ENCODE results near the gene SMAP2. TPM values are rescaled to one million over a fixed set of nuclear protein-coding genes. Genes with fewer than 3 reads are reported as not detected.
A peak's percentile ranks its signal among the peaks of the same experiment; 100 is the strongest.
"Not testable (repeated sequence)": the region's sequence is repeated elsewhere in the genome, so short reads cannot be mapped to it uniquely, and the experiment has no call there.

The SMAP2 gene
- total RNA-seq, 4 donors from 2014 or later = 14.9 to 121 (median 47.5) TPM

- DNase-seq (no peak), ATAC-seq (no peak)
- no peaks in the 10 kb centered on the region for H3K27me3 ChIP-seq
- H3K4me1 ChIP-seq = no peaks in the 10 kb centered on the region
- intact Hi-C loops (cut with DNase I; ENCODE audit: low total_unique reads) (loop anchor here (5.0 kb wide), 1 partner anchor 68 kb away; no protein-coding TSS in a partner anchor), in situ Hi-C loops (cut with MboI; ENCODE audit: low sequenced_read_pairs in 4 of 4) (loop anchor here (5.0 to 10.0 kb wide), 4 partner anchors 65 to 195 kb away; no protein-coding TSS in a partner anchor)
- TF ChIP-seq CTCF (IDR thresholded peaks at IDR 0.05 in 4 of 5, conservative IDR thresholded peaks at IDR 0.05 in 1 of 5) (no peak), POLR2A (IDR thresholded peaks at IDR 0.05) (no peak)
- H3K4me3 ChIP-seq = no peak overlapping the region
- no peaks in the 10 kb centered on the region for H3K36me3 ChIP-seq
- H3K9me3 ChIP-seq = no peaks in the 10 kb centered on the region
- no peak overlapping the region for H3K27ac ChIP-seq
These were observed 33.9 kb upstream of the SMAP2 start for GRCh38 chr1:40339420-40340323.

- Histone ChIP-seq H3K27ac (no peak overlapping the region), H3K4me1 (no peaks in the 10 kb centered on the region), H3K36me3 (no peaks in the 10 kb centered on the region), H3K9me3 (no peaks in the 10 kb centered on the region), H3K27me3 (no peaks in the 10 kb centered on the region), H3K4me3 (no peak overlapping the region)
- no peak for ATAC-seq
- in situ Hi-C loops (cut with MboI; ENCODE audit: low sequenced_read_pairs in 4 of 4) (loop anchor here in 1 of 4 donors (10.0 kb wide), 1 partner anchor 63 kb away; no protein-coding TSS in a partner anchor), intact Hi-C loops (cut with DNase I; ENCODE audit: low total_unique reads) (no loop called here)
- TF ChIP-seq CTCF (IDR thresholded peaks at IDR 0.05 in 4 of 5, conservative IDR thresholded peaks at IDR 0.05 in 1 of 5) = no peak
- TF ChIP-seq POLR2A (IDR thresholded peaks at IDR 0.05) = no peak
- DNase-seq = no peak
These were observed 31.8 kb upstream of the SMAP2 start for GRCh38 chr1:40341491-40342380.

- H3K4me3 ChIP-seq; intact Hi-C loops (cut with DNase I; ENCODE audit: low total_unique reads); H3K27ac ChIP-seq; H3K27me3 ChIP-seq; ATAC-seq; H3K36me3 ChIP-seq; H3K4me1 ChIP-seq; H3K9me3 ChIP-seq; DNase-seq: not testable (repeated sequence)
- in situ Hi-C loops (cut with MboI; ENCODE audit: low sequenced_read_pairs in 4 of 4) = loop anchor here in 1 of 4 donors (10.0 kb wide), 1 partner anchor 62 kb away; no protein-coding TSS in a partner anchor
These were observed 31.2 kb upstream of the SMAP2 start for GRCh38 chr1:40342381-40342717.

GRCh38 chr1:40344597-40344996 is 28.9 kb upstream of the SMAP2 start:
- in situ Hi-C loops (cut with MboI; ENCODE audit: low sequenced_read_pairs in 4 of 4) = loop anchor here in 1 of 4 donors (10.0 kb wide), 1 partner anchor 60 kb away; no protein-coding TSS in a partner anchor
- H3K36me3 ChIP-seq = no peaks in the 10 kb centered on the region
- no peaks in the 10 kb centered on the region for H3K4me1 ChIP-seq
- no peaks in the 10 kb centered on the region for H3K27me3 ChIP-seq
- DNase-seq (peak; percentile 20 to 36), ATAC-seq (no peak)
- peak overlapping the region in 1 of 4 donors; percentile 11 for H3K4me3 ChIP-seq
- TF ChIP-seq CTCF (IDR thresholded peaks at IDR 0.05 in 4 of 5, conservative IDR thresholded peaks at IDR 0.05 in 1 of 5) (no peak), POLR2A (IDR thresholded peaks at IDR 0.05) (no peak)
- intact Hi-C loops (cut with DNase I; ENCODE audit: low total_unique reads) = no loop called here
- no peak overlapping the region for H3K27ac ChIP-seq
- no peaks in the 10 kb centered on the region for H3K9me3 ChIP-seq

Data from gastrocnemius medialis (tissue), 4 donors.